HepG2 (cell line): ENCODE measurements around the gene FAIM. TPM values are rescaled to one million over a fixed set of nuclear protein-coding genes. Genes with fewer than 3 reads are reported as not detected.
"Not testable (repeated sequence)": the region's sequence is repeated elsewhere in the genome, so short reads cannot be mapped to it uniquely, and the experiment has no call there.

ENCODE experiments used
- ATAC-seq: fragments of 200-7000 bp; cut with Tn5 transposase; 3 replicates; pipeline ENCODE4 v1.9.1; 2020; ENCODE audit warnings: mild to moderate bottlenecking, moderate library complexity
- BruUV-seq: library from RNA; stranded (reverse); fragments of 400-500 nt; replicated peaks from 2 replicates; lab custom pipeline; 2021; lab: Mats Ljungman, UMichigan
- CTCF ChIA-PET: fragments of 300-600 bp; formaldehyde crosslinking; extraction: SDS; loops from one replicate; lab custom pipeline; 2021; ENCODE audit warnings: low total read pairs, inconsistent platforms, low intra/inter-chr PET ratio; lab: Yijun Ruan, JAX
- POLR2A ChIA-PET: fragments of 350-600 bp; sonication (Branson Sonifier 250); formaldehyde crosslinking; loops from one replicate; lab custom pipeline; 2020; ENCODE audit warnings: antibody characterized with exemption, inconsistent platforms; lab: Yijun Ruan, JAX
- DNase-seq: peaks from one replicate; pipeline ENCODE4 v3.0.0-alpha.2; 2015; ENCODE audit warnings: low spot score
- FAIRE-seq: peaks from 3 replicates; lab custom pipeline; 2011; peaks lifted over from hg19 to GRCh38; lab: Jason Lieb, UNC
- H2AFZ ChIP-seq: one replicate; pipeline ENCODE4 v1.6.1; 2011; ENCODE audit warnings: low read length, inconsistent platforms
- H3K27ac ChIP-seq: fragments of 300-600 bp; 3 replicates; pipeline ENCODE4 v1.8.0; 2011; ENCODE audit warnings: mixed run types, mild to moderate bottlenecking, mixed read lengths, low read length, inconsistent platforms; ENCODE audit not compliant: insufficient read depth; ENCODE audit errors: extremely low read length
- H3K27me3 ChIP-seq, 2 experiments: fragments of 200-600 bp in 1 of 2; 2 replicates in 1 of 2; 3 replicates in 1 of 2; pipeline versions ENCODE4 v1.6.0 to v1.8.0; 2011; ENCODE audit warnings: low read length in 2 of 2, mild to moderate bottlenecking in 2 of 2, moderate library complexity in 2 of 2, inconsistent platforms in 1 of 2; ENCODE audit not compliant: insufficient read depth in 2 of 2, control insufficient read depth in 1 of 2
- H3K36me3 ChIP-seq, 2 experiments: fragments of 200-600 bp in 1 of 2; replicated peaks in 1 of 2; 2 replicates in 1 of 2; 3 replicates in 1 of 2; pipeline versions ENCODE4 v1.5.1 to v1.8.0; 2011; ENCODE audit warnings: low read length in 2 of 2, inconsistent platforms in 1 of 2; ENCODE audit not compliant: insufficient read depth in 2 of 2, control insufficient read depth in 1 of 2
- H3K4me1 ChIP-seq: 2 replicates; pipeline ENCODE4 v1.5.1; 2012; ENCODE audit warnings: low read length, inconsistent platforms; ENCODE audit not compliant: insufficient read depth
- H3K4me2 ChIP-seq: 2 replicates; pipeline ENCODE4 v1.6.0; 2011; ENCODE audit warnings: low read depth, low read length, inconsistent platforms
- H3K4me3 ChIP-seq, 3 experiments: fragments of 200-600 bp in 1 of 3; sonication (generic), shearing (Covaris generic) in 1 of 3; replicated peaks in 1 of 3; 2 replicates each; pipeline ENCODE4 v1.5.1; 2011 to 2016; ENCODE audit warnings: low read length in 3 of 3, inconsistent platforms in 2 of 3, low read depth in 2 of 3, mild to moderate bottlenecking in 2 of 3, control low read depth in 1 of 3, mixed read lengths in 1 of 3; ENCODE audit not compliant: insufficient read depth in 1 of 3
- H3K79me2 ChIP-seq: one replicate; pipeline ENCODE4 v1.6.1; 2011; ENCODE audit warnings: low read length, inconsistent platforms; ENCODE audit not compliant: insufficient read depth
- H3K9ac ChIP-seq: 2 replicates; pipeline ENCODE4 v1.6.0; 2011; ENCODE audit warnings: mild to moderate bottlenecking, low read depth, low read length, inconsistent platforms; ENCODE audit not compliant: insufficient read depth
- H3K9me3 ChIP-seq: 2 replicates; pipeline ENCODE4 v1.5.1; 2012; ENCODE audit warnings: mild to moderate bottlenecking, low read length
- H4K20me1 ChIP-seq: 2 replicates; pipeline ENCODE4 v1.6.0; 2011; ENCODE audit warnings: inconsistent platforms, mild to moderate bottlenecking, low read length, moderate library complexity; ENCODE audit not compliant: insufficient read depth
- AHDC1 ChIP-seq: sonication (generic); formaldehyde crosslinking; IDR thresholded peaks from 2 replicates; pipeline ENCODE4 v1.5.1; 2020; ENCODE audit warnings: mild to moderate bottlenecking, missing genetic modification reagents, borderline replicate concordance
- ARID5B ChIP-seq: IDR thresholded peaks from 2 replicates; pipeline ENCODE4 v1.4.0; 2020; ENCODE audit warnings: mild to moderate bottlenecking, missing genetic modification reagents
- CEBPG ChIP-seq: IDR thresholded peaks from 2 replicates; pipeline ENCODE4 v1.6.1; 2016
- EP300 ChIP-seq, 3 experiments: sonication (generic) in 1 of 3; formaldehyde crosslinking in 1 of 3; IDR thresholded peaks; 2 replicates each; pipeline versions ENCODE4 v1.5.1 to v1.6.1; 2011 to 2020; ENCODE audit warnings: low read depth in 2 of 3, low read length in 2 of 3, borderline replicate concordance in 1 of 3, improper control_type of control experiment in 1 of 3, mild to moderate bottlenecking in 1 of 3, missing genetic modification reagents in 1 of 3, moderate library complexity in 1 of 3
- FOXJ3 ChIP-seq: sonication (generic); formaldehyde crosslinking; IDR thresholded peaks from 2 replicates; pipeline ENCODE4 v1.4.0; 2020; ENCODE audit warnings: missing genetic modification reagents, mild to moderate bottlenecking, borderline replicate concordance
- FOXP1 ChIP-seq, 2 experiments: fragments of 450-650 bp in 1 of 2; IDR thresholded peaks; 2 replicates each; pipeline ENCODE4 v1.6.1; 2017 to 2018; ENCODE audit warnings: antibody characterized with exemption in 1 of 2
- GATA4 ChIP-seq: sonication (generic); IDR thresholded peaks from 2 replicates; pipeline ENCODE4 v1.6.1; 2016; ENCODE audit warnings: antibody characterized with exemption, low read depth, borderline replicate concordance
- GFI1 ChIP-seq: sonication (generic); formaldehyde crosslinking; IDR thresholded peaks from 2 replicates; pipeline ENCODE4 v1.5.0; 2020; ENCODE audit warnings: missing genetic modification reagents, mild to moderate bottlenecking, borderline replicate concordance
- HDAC2 ChIP-seq: sonication (generic); formaldehyde crosslinking; IDR thresholded peaks from 2 replicates; pipeline ENCODE4 v1.4.0; 2020; ENCODE audit warnings: missing genetic modification reagents
- LCORL ChIP-seq, 2 experiments: fragments of 450-650 bp in 1 of 2; sonication (generic) in 1 of 2; formaldehyde crosslinking in 1 of 2; IDR thresholded peaks; 2 replicates each; pipeline versions ENCODE4 v1.5.0 to v1.6.1; 2017 to 2020; ENCODE audit warnings: antibody characterized with exemption in 1 of 2, missing genetic modification reagents in 1 of 2
- MIXL1 ChIP-seq: IDR thresholded peaks from 2 replicates; pipeline ENCODE4 v1.6.1; 2016
- SAP130 ChIP-seq: IDR thresholded peaks from 2 replicates; pipeline ENCODE4 v1.6.1; 2016; ENCODE audit warnings: low read depth
- SOX13 ChIP-seq, 3 experiments: fragments of 450-650 bp in 1 of 3; sonication (generic) in 1 of 3; formaldehyde crosslinking in 1 of 3; IDR thresholded peaks in 2 of 3; conservative IDR thresholded peaks in 1 of 3; 2 replicates each; pipeline versions ENCODE4 v1.5.0 to v1.6.1; 2016 to 2020; ENCODE audit warnings: antibody characterized with exemption in 1 of 3, mild to moderate bottlenecking in 1 of 3, missing compliant biosample characterization in 1 of 3, missing genetic modification reagents in 1 of 3, moderate library complexity in 1 of 3
- WGBS: methylation state at CpG from one replicate; pipeline ENCODE4 v1.1.6; 2017; ENCODE audit warnings: low lambda C conversion rate; 5-methylcytosine and 5-hydroxymethylcytosine counted together
- in situ Hi-C: cut with HindIII; loops from 2 replicates; pipeline ENCODE4 v1.10.0; 2017; ENCODE audit warnings: low pct_unique_long_range_greater_than_20kb; ENCODE audit not compliant: extremely low pct_ligation_motif_present
- intact Hi-C: fragments of 100-400 bp; cut with micrococcal nuclease; formaldehyde crosslinking; loops from one replicate; pipeline ENCODE4 v1.10.0; 2022; ENCODE audit not compliant: unreplicated experiment
- polyA plus RNA-seq, 8 experiments: library from polyadenylated mRNA; depleted of rRNA in 3 of 8; stranded (reverse) in 7 of 8; unstranded in 1 of 8; fragments of >200 nt; fragmentation: Illumina TruSeq in 4 of 8; extraction: Trizol in 4 of 8; gene quantifications; 2 replicates each; pipeline versions ENCODE4 v1.2.1 to v1.2.3, GENCODE V29; 2011 to 2016; ENCODE audit warnings: low read depth in 4 of 8, missing spikeins in 1 of 8, mixed read lengths in 1 of 8; ENCODE audit not compliant: insufficient read depth in 1 of 8
- total RNA-seq, 5 experiments: library from RNA; depleted of rRNA; stranded (reverse); fragments of >200 nt; fragmentation: Illumina TruSeq; extraction: Trizol; gene quantifications; 2 replicates each; pipeline ENCODE4 v1.2.3, GENCODE V29; 2016; ENCODE audit warnings: low read depth in 1 of 5

Gene FAIM
- total and polyA plus RNA-seq, 2 of the 13 experiments (the other 11 are each of a cell fraction or from before 2014, with no cell fraction given), result 4.3 to 25.8 TPM

GRCh38 chr3:138562902-138563301, 45.7 kb upstream of the FAIM start:
- in situ Hi-C loops; H3K79me2 ChIP-seq; H2AFZ ChIP-seq; FAIRE-seq; ATAC-seq; H3K4me3 ChIP-seq; H3K4me2 ChIP-seq; CTCF ChIA-PET; H4K20me1 ChIP-seq; H3K36me3 ChIP-seq; BruUV-seq; H3K9ac ChIP-seq; H3K27me3 ChIP-seq; H3K9me3 ChIP-seq; H3K27ac ChIP-seq; intact Hi-C loops; TF ChIP-seq FOXP1 (IDR thresholded peaks at IDR 0.05); SOX13 (IDR thresholded peaks at IDR 0.05); LCORL (IDR thresholded peaks at IDR 0.05); EP300 (CRISPR knock-in tag; IDR thresholded peaks at IDR 0.05; ENCODE audit: borderline replicate concordance): not testable (repeated sequence)
- WGBS, result 0% methylated on average over 1 of the region's 1 CpG
- peak; percentile 54 for DNase-seq
- H3K4me1 ChIP-seq, result peaks cover 41% of the 10 kb centered on the region
- POLR2A ChIA-PET, result interaction anchor here (1.1 kb wide), 1 partner anchor 31 kb away, joined by 3 read pairs; the partner anchor contains the start of gene CEP70
- TF ChIP-seq AHDC1 (CRISPR knock-in tag), result peak; percentile 64; the same call in 1 of the 2 replicates
- TF ChIP-seq FOXP1 (CRISPR knock-in tag; IDR thresholded peaks at IDR 0.05), result peak; percentile 82
- peak in 1 of 2 experiments; percentile 74; a peak in 2 of 4 replicates for TF ChIP-seq SOX13 (CRISPR knock-in tag; conservative IDR thresholded peaks at IDR 0.05 in 1 of 2, IDR thresholded peaks at IDR 0.05 in 1 of 2)
- TF ChIP-seq MIXL1 (CRISPR knock-in tag), result peak; percentile 64; the same call in 1 of the 2 replicates
- peak; percentile 87 for TF ChIP-seq ARID5B (CRISPR knock-in tag)
- peak; percentile 49; the same call in 1 of the 2 replicates for TF ChIP-seq LCORL (CRISPR knock-in tag; IDR thresholded peaks at IDR 0.05)
- 0 out of 2 replicates have a peak, but pooled peaks have one; percentile 17 for TF ChIP-seq SAP130 (CRISPR knock-in tag)
- TF ChIP-seq CEBPG, result peak; percentile 87
- TF ChIP-seq HDAC2, result peak; percentile 52
- TF ChIP-seq GATA4, result 0 out of 2 replicates have a peak, but pooled peaks have one; percentile 20
- TF ChIP-seq EP300 (IDR thresholded peaks at IDR 0.05; ENCODE audit: low read depth in 2 of 2, low read length in 2 of 2), result peak in 1 of 2 experiments; percentile 18; a peak in 1 of 4 replicates
- peak; percentile 58; the same call in 1 of the 2 replicates for TF ChIP-seq GFI1 (CRISPR knock-in tag)
- peak; percentile 44; the same call in 1 of the 2 replicates for TF ChIP-seq FOXJ3 (CRISPR knock-in tag)
